ENCODE results near the gene CLPTM1L. TPM values are rescaled to one million over a fixed set of nuclear protein-coding genes. Genes with fewer than 3 reads are reported as not detected.

Gene CLPTM1L
- total RNA-seq, 1 donor from 2014 or later = 131 TPM

DNA sequence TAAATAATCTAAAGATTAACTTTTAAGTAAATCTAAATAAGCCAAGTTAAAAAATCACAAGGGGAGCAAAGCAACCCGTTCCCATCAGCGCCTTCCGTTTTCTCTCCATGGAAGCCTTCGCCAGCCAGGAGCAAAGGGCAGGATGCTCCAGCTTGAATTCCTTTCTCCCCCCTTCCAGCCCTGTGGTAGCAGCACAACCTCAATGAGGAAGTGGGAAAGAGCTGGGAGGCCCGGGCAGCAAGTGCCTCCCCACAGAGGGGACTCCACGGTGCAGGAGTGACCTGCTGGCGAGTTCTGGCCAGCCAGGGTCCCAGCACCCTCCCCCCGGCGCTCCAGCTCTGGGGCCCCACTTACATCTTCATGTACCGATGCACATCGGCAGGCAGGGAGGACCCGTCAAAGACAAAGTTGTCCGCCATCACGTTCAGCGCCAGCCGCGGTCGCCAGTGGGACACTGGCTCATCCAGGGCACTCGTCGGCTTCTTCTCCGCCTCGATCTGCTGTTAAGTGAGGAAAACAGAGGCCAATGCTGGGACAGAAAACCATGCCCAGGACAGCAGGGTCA is 6.3 kb downstream of the CLPTM1L start:
- H3K4me1 Mint-ChIP-seq (ENCODE audit: low read depth, unreplicated experiment) = peaks cover 5% of the 10 kb centered on the region
- TF ChIP-seq, protein P1, sequence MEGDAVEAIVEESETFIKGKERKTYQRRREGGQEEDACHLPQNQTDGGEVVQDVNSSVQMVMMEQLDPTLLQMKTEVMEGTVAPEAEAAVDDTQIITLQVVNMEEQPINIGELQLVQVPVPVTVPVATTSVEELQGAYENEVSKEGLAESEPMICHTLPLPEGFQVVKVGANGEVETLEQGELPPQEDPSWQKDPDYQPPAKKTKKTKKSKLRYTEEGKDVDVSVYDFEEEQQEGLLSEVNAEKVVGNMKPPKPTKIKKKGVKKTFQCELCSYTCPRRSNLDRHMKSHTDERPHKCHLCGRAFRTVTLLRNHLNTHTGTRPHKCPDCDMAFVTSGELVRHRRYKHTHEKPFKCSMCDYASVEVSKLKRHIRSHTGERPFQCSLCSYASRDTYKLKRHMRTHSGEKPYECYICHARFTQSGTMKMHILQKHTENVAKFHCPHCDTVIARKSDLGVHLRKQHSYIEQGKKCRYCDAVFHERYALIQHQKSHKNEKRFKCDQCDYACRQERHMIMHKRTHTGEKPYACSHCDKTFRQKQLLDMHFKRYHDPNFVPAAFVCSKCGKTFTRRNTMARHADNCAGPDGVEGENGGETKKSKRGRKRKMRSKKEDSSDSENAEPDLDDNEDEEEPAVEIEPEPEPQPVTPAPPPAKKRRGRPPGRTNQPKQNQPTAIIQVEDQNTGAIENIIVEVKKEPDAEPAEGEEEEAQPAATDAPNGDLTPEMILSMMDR (IDR thresholded peaks at IDR 0.05; ENCODE audit: insufficient read depth, low read depth, low read length) = no peak
- TF ChIP-seq EZH2 (IDR thresholded peaks at IDR 0.05; ENCODE audit: insufficient read depth, low read length) = no peak
- Histone ChIP-seq H3K9me3 (ENCODE audit: insufficient read depth, low read depth, low read length) (no peaks in the 10 kb centered on the region), H3K9ac (ENCODE audit: low read length) (no peak overlapping the region), H3K79me2 (ENCODE audit: insufficient read depth, low read length) (peaks cover 30% of the 10 kb centered on the region), H3K4me1 (ENCODE audit: insufficient read depth, low read length) (peaks cover 5% of the 10 kb centered on the region), H3K4me3 (ENCODE audit: insufficient read depth, low read depth, low read length) (no peak overlapping the region), H3K27me3 (ENCODE audit: insufficient read depth, low read length) (no peaks in the 10 kb centered on the region), H2AFZ (ENCODE audit: low read depth, low read length) (no peak overlapping the region), H3K27ac (ENCODE audit: low read depth, low read length) (no peak overlapping the region), H3K4me2 (ENCODE audit: low read length) (no peak overlapping the region), H4K20me1 (ENCODE audit: insufficient read depth, low read length) (peaks cover 47% of the 10 kb centered on the region), H3K36me3 (ENCODE audit: insufficient read depth, low read length) (peaks cover 29% of the 10 kb centered on the region)
- peaks cover 11% of the 10 kb centered on the region for H3K36me3 Mint-ChIP-seq (ENCODE audit: low read depth, unreplicated experiment)
- H3K27ac Mint-ChIP-seq (ENCODE audit: unreplicated experiment) = no peak overlapping the region
- FAIRE-seq (no peak), DNase-seq (ENCODE audit: low read depth) (no peak)
- H3K9me3 Mint-ChIP-seq (ENCODE audit: unreplicated experiment) = no peaks in the 10 kb centered on the region
- no peaks in the 10 kb centered on the region for H3K27me3 Mint-ChIP-seq (ENCODE audit: low read depth, unreplicated experiment)
- no peak overlapping the region for H3K4me3 Mint-ChIP-seq (ENCODE audit: unreplicated experiment)

DNA sequence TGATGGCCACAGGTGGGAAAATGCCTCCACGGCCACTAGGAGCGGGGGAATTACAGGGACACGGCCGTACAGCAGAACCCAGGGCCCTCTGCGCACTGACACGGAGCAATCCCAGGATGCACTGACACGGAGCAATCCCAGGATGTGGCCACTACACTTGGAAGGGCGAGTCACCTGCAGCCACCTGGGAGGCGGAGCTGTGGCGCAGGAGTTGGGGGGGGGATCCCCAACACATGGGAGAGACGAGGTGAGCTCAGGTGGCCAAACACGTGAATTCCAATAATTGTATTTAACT is 6.8 kb downstream of the CLPTM1L start:
- Histone ChIP-seq H2AFZ (ENCODE audit: low read depth, low read length) (no peak overlapping the region), H3K9ac (ENCODE audit: low read length) (no peak overlapping the region), H3K4me3 (ENCODE audit: insufficient read depth, low read depth, low read length) (no peak overlapping the region), H3K4me1 (ENCODE audit: insufficient read depth, low read length) (peaks cover under 1% of the 10 kb centered on the region), H3K79me2 (ENCODE audit: insufficient read depth, low read length) (peaks cover 29% of the 10 kb centered on the region), H3K27me3 (ENCODE audit: insufficient read depth, low read length) (no peaks in the 10 kb centered on the region), H4K20me1 (ENCODE audit: insufficient read depth, low read length) (peaks cover 47% of the 10 kb centered on the region), H3K4me2 (ENCODE audit: low read length) (no peak overlapping the region), H3K36me3 (ENCODE audit: insufficient read depth, low read length) (peaks cover 31% of the 10 kb centered on the region), H3K27ac (ENCODE audit: low read depth, low read length) (no peak overlapping the region), H3K9me3 (ENCODE audit: insufficient read depth, low read depth, low read length) (no peaks in the 10 kb centered on the region)
- no peak for DNase-seq (ENCODE audit: low read depth)
- FAIRE-seq = no peak
- no peaks in the 10 kb centered on the region for H3K9me3 Mint-ChIP-seq (ENCODE audit: unreplicated experiment)
- H3K4me3 Mint-ChIP-seq (ENCODE audit: unreplicated experiment) = no peak overlapping the region
- TF ChIP-seq EZH2 (IDR thresholded peaks at IDR 0.05; ENCODE audit: insufficient read depth, low read length) = no peak
- TF ChIP-seq, protein P1 (IDR thresholded peaks at IDR 0.05; ENCODE audit: insufficient read depth, low read depth, low read length) = no peak
- H3K27me3 Mint-ChIP-seq (ENCODE audit: low read depth, unreplicated experiment) = no peaks in the 10 kb centered on the region
- no peak overlapping the region for H3K27ac Mint-ChIP-seq (ENCODE audit: unreplicated experiment)
- peaks cover 2% of the 10 kb centered on the region for H3K4me1 Mint-ChIP-seq (ENCODE audit: low read depth, unreplicated experiment)
- peaks cover 10% of the 10 kb centered on the region for H3K36me3 Mint-ChIP-seq (ENCODE audit: low read depth, unreplicated experiment)

DNA sequence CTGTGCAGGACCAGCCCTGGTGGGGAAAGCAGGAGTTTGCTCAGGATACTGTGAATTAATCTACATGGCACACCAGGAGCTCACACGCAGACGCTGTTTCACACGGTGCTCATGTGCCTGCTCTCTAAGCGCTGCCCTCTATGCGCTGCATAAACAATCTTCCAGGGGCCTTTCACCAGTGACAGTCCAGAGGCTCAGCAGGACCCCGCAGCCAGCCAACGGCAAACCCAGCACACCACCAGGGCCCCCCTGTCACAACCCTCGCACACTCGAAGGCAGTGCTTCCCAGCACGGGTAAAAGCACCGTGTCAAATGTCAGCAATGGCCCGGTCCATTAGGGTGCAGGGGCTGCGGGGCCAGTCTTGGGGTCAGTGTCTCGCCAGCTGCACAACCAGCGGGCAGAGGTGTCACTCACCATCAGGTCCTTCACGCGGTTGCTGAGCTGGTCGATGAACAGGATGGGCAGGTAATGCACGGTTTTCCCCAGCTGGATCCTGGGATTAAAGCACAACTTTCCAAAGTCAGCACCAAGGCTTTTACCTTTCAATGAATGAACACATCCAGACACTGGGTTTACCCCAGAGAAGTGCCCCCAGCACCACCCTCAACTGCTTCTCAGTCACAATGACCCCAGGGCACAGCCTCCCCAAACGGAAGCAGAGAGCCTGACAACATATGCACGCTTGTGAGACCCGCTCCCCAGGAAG is 7.3 kb downstream of the CLPTM1L start:
- no peak overlapping the region for H3K27ac Mint-ChIP-seq (ENCODE audit: unreplicated experiment)
- Histone ChIP-seq H2AFZ (ENCODE audit: low read depth, low read length) (no peak overlapping the region), H4K20me1 (ENCODE audit: insufficient read depth, low read length) (peaks cover 48% of the 10 kb centered on the region), H3K27ac (ENCODE audit: low read depth, low read length) (no peak overlapping the region), H3K4me3 (ENCODE audit: insufficient read depth, low read depth, low read length) (no peak overlapping the region), H3K4me1 (ENCODE audit: insufficient read depth, low read length) (no peaks in the 10 kb centered on the region), H3K36me3 (ENCODE audit: insufficient read depth, low read length) (peaks cover 30% of the 10 kb centered on the region), H3K4me2 (ENCODE audit: low read length) (no peak overlapping the region), H3K79me2 (ENCODE audit: insufficient read depth, low read length) (peaks cover 26% of the 10 kb centered on the region), H3K9ac (ENCODE audit: low read length) (no peak overlapping the region), H3K9me3 (ENCODE audit: insufficient read depth, low read depth, low read length) (no peaks in the 10 kb centered on the region), H3K27me3 (ENCODE audit: insufficient read depth, low read length) (no peaks in the 10 kb centered on the region)
- no peaks in the 10 kb centered on the region for H3K9me3 Mint-ChIP-seq (ENCODE audit: unreplicated experiment)
- H3K36me3 Mint-ChIP-seq (ENCODE audit: low read depth, unreplicated experiment) = peaks cover 10% of the 10 kb centered on the region
- TF ChIP-seq, protein P1 (IDR thresholded peaks at IDR 0.05; ENCODE audit: insufficient read depth, low read depth, low read length) = no peak
- no peak for TF ChIP-seq EZH2 (IDR thresholded peaks at IDR 0.05; ENCODE audit: insufficient read depth, low read length)
- no peak for DNase-seq (ENCODE audit: low read depth)
- no peak for FAIRE-seq
- no peaks in the 10 kb centered on the region for H3K27me3 Mint-ChIP-seq (ENCODE audit: low read depth, unreplicated experiment)
- no peaks in the 10 kb centered on the region for H3K4me1 Mint-ChIP-seq (ENCODE audit: low read depth, unreplicated experiment)
- no peak overlapping the region for H3K4me3 Mint-ChIP-seq (ENCODE audit: unreplicated experiment)

All from astrocyte (in vitro differentiated cells and primary cell).